GM12878 (cell line): Measurements from ENCODE around the gene PSMB1.
"Not testable (repeated sequence)": the region's sequence is repeated elsewhere in the genome, so short reads cannot be mapped to it uniquely, and the experiment has no call there.

ENCODE experiments used
- CTCF ChIP-seq, 3 experiments: IDR thresholded peaks in 2 of 3; conservative IDR thresholded peaks in 1 of 3; 2 replicates each; pipeline ENCODE4 v1.5.1; 2011; ENCODE audit warnings: low read depth in 3 of 3, low read length in 3 of 3, mild to moderate bottlenecking in 3 of 3, control low read depth in 2 of 3, moderate library complexity in 2 of 3, inconsistent platforms in 1 of 3, mixed read lengths in 1 of 3; ENCODE audit not compliant: control insufficient read depth in 2 of 3, insufficient read depth in 1 of 3; ENCODE audit errors: extremely low read depth in 1 of 3
- FOS ChIP-seq: IDR thresholded peaks from 3 replicates; pipeline ENCODE4 v1.6.1; 2011; ENCODE audit warnings: borderline replicate concordance; ENCODE audit not compliant: insufficient read length; ENCODE audit errors: extremely low read depth
- MEF2A ChIP-seq: IDR thresholded peaks from 2 replicates; pipeline ENCODE4 v1.6.1; 2011; ENCODE audit warnings: low read depth, mild to moderate bottlenecking, low read length, moderate library complexity; ENCODE audit not compliant: insufficient read depth
- SIN3A ChIP-seq: IDR thresholded peaks from 2 replicates; pipeline ENCODE4 v1.6.1; 2012; ENCODE audit warnings: low read depth, low read length, improper control_type of control experiment
- SUZ12 ChIP-seq: fragments of 200-600 bp; sonication (generic); IDR thresholded peaks from one replicate; pipeline ENCODE4 v1.6.1; 2018; ENCODE audit warnings: antibody characterized with exemption, mild to moderate bottlenecking; ENCODE audit not compliant: unreplicated experiment

GRCh38 chr6:170502733-170503413 lies 50.2 kb downstream of the PSMB1 start:
- TF ChIP-seq SUZ12; CTCF (IDR thresholded peaks at IDR 0.05 in 2 of 3, conservative IDR thresholded peaks at IDR 0.05 in 1 of 3; ENCODE audit: control insufficient read depth in 2 of 3, extremely low read depth in 1 of 3, insufficient read depth in 1 of 3, low read depth in 3 of 3, low read length in 3 of 3); SIN3A; FOS; MEF2A: not testable (repeated sequence)
